Ascending aorta (tissue), 2 donors: Measurements from ENCODE around the gene EGR2. TPM values are rescaled to one million over a fixed set of nuclear protein-coding genes. Genes with fewer than 3 reads are reported as not detected.

Experiments used
- DNase-seq, 2 donors: peaks; one replicate each; pipeline ENCODE4 v3.0.0-alpha.2; 2019; ENCODE audit warnings: low spot score in 2 of 2
- H3K27ac ChIP-seq, 2 donors: fragments of 200-600 bp; sonication (generic); one replicate each; pipeline ENCODE4 v1.5.1; 2016 to 2017; ENCODE audit warnings: mild to moderate bottlenecking in 1 of 2
- H3K27me3 ChIP-seq: fragments of 200-600 bp; sonication (generic); one replicate; pipeline ENCODE4 v1.5.1; 2017
- H3K36me3 ChIP-seq, 2 donors: fragments of 200-600 bp; sonication (generic); one replicate each; pipeline ENCODE4 v1.5.1; 2016
- H3K4me1 ChIP-seq, 2 donors: fragments of 200-600 bp; sonication (generic); one replicate each; pipeline ENCODE4 v1.5.1; 2016 to 2017; ENCODE audit warnings: mild to moderate bottlenecking in 1 of 2
- H3K4me3 ChIP-seq, 2 donors: fragments of 200-600 bp; sonication (generic); one replicate each; pipeline ENCODE4 v1.5.1; 2016 to 2017; ENCODE audit warnings: mild to moderate bottlenecking in 1 of 2
- H3K9me3 ChIP-seq, 2 donors: fragments of 200-600 bp; sonication (generic); one replicate each; pipeline ENCODE4 v1.5.1; 2016
- CTCF ChIP-seq, 3 experiments: fragments of 200-600 bp in 2 of 3; fragments of 450-650 bp in 1 of 3; sonication (generic) in 2 of 3; IDR thresholded peaks; one replicate each; pipeline ENCODE4 v1.5.1; 2016 to 2019; ENCODE audit warnings: antibody characterized with exemption in 3 of 3, mild to moderate bottlenecking in 1 of 3, moderate library complexity in 1 of 3
- intact Hi-C: fragments of 100-400 bp; cut with DNase I; formaldehyde crosslinking; loops from one replicate; pipeline ENCODE4 v1.15.1; 2023
- total RNA-seq: library from RNA; depleted of rRNA; stranded (reverse); fragments of >200 nt; gene quantifications from one replicate; pipeline ENCODE4 v1.1.0, GENCODE V29; 2016

Gene EGR2
- total RNA-seq, 1 donor from 2014 or later = 11.9 TPM

- Histone ChIP-seq H3K27me3 (peaks cover 8% of the 10 kb centered on the region), H3K36me3 (no peaks in the 10 kb centered on the region), H3K27ac (no peak overlapping the region), H3K9me3 (no peaks in the 10 kb centered on the region), H3K4me1 (peaks cover 22 to 32% of the 10 kb centered on the region in 2 donors), H3K4me3 (peak overlapping the region; percentile 86 to 88)
- DNase-seq = no peak
- TF ChIP-seq CTCF (IDR thresholded peaks at IDR 0.05) = no peak
- intact Hi-C loops = loop anchor here (1.0 to 10.0 kb wide), 12 partner anchors 11 to 1871 kb away; partner anchors contain the start of genes ADO, NRBF2, RHOBTB1 and RTKN2
Measured at GRCh38 chr10:62815381-62816075, 638 bp downstream of the EGR2 start.

- peak overlapping the region; percentile 86 to 88 for H3K4me3 ChIP-seq
- H3K4me1 ChIP-seq = peaks cover 22 to 32% of the 10 kb centered on the region in 2 donors
- intact Hi-C loops = loop anchor here (5.0 to 10.0 kb wide), 10 partner anchors 220 to 1870 kb away; partner anchors contain the start of genes RHOBTB1, RTKN2 and ZNF365
- TF ChIP-seq CTCF (IDR thresholded peaks at IDR 0.05) = no peak
- peaks cover 8% of the 10 kb centered on the region for H3K27me3 ChIP-seq
- H3K27ac ChIP-seq = no peak overlapping the region
- H3K36me3 ChIP-seq = no peaks in the 10 kb centered on the region
- H3K9me3 ChIP-seq = no peaks in the 10 kb centered on the region
- DNase-seq = no peak
Measured at GRCh38 chr10:62814756-62815380, 1.3 kb downstream of the EGR2 start.

- intact Hi-C loops = loop anchor here (10.0 kb wide), 4 partner anchors 219 to 1869 kb away; partner anchors contain the start of genes RHOBTB1 and RTKN2
- Histone ChIP-seq H3K27me3 (peaks cover 8% of the 10 kb centered on the region), H3K27ac (no peak overlapping the region), H3K4me3 (no peak overlapping the region), H3K4me1 (peaks cover 21 to 25% of the 10 kb centered on the region in 2 donors), H3K9me3 (no peaks in the 10 kb centered on the region), H3K36me3 (peaks cover 0 to 1% of the 10 kb centered on the region in 2 donors)
- TF ChIP-seq CTCF (IDR thresholded peaks at IDR 0.05) = no peak
- no peak for DNase-seq
Measured at GRCh38 chr10:62813981-62814380, 2.2 kb downstream of the EGR2 start.

GRCh38 chr10:62813453-62813852 is 2.7 kb downstream of the EGR2 start:
- no peak overlapping the region for H3K4me3 ChIP-seq
- H3K4me1 ChIP-seq = peaks cover 16 to 19% of the 10 kb centered on the region in 2 donors
- TF ChIP-seq CTCF (IDR thresholded peaks at IDR 0.05) = no peak
- peaks cover 0 to 6% of the 10 kb centered on the region in 2 donors for H3K36me3 ChIP-seq
- no peak for DNase-seq
- H3K9me3 ChIP-seq = no peaks in the 10 kb centered on the region
- H3K27me3 ChIP-seq = peaks cover 8% of the 10 kb centered on the region
- intact Hi-C loops = loop anchor here (10.0 kb wide), 4 partner anchors 219 to 1869 kb away; partner anchors contain the start of genes RHOBTB1 and RTKN2
- H3K27ac ChIP-seq = no peak overlapping the region

GRCh38 chr10:62812672-62813439 is 3.3 kb downstream of the EGR2 start:
- TF ChIP-seq CTCF (IDR thresholded peaks at IDR 0.05) = no peak
- Histone ChIP-seq H3K9me3 (no peaks in the 10 kb centered on the region), H3K4me3 (no peak overlapping the region), H3K36me3 (peaks cover 0 to 6% of the 10 kb centered on the region in 2 donors), H3K4me1 (peaks cover 12 to 13% of the 10 kb centered on the region in 2 donors), H3K27ac (no peak overlapping the region), H3K27me3 (peaks cover 8% of the 10 kb centered on the region)
- no peak for DNase-seq
- intact Hi-C loops = loop anchor here (10.0 kb wide), 4 partner anchors 218 to 1868 kb away; partner anchors contain the start of genes RHOBTB1 and RTKN2
